ENCODE measurements around the gene SSTR5.

DNA sequence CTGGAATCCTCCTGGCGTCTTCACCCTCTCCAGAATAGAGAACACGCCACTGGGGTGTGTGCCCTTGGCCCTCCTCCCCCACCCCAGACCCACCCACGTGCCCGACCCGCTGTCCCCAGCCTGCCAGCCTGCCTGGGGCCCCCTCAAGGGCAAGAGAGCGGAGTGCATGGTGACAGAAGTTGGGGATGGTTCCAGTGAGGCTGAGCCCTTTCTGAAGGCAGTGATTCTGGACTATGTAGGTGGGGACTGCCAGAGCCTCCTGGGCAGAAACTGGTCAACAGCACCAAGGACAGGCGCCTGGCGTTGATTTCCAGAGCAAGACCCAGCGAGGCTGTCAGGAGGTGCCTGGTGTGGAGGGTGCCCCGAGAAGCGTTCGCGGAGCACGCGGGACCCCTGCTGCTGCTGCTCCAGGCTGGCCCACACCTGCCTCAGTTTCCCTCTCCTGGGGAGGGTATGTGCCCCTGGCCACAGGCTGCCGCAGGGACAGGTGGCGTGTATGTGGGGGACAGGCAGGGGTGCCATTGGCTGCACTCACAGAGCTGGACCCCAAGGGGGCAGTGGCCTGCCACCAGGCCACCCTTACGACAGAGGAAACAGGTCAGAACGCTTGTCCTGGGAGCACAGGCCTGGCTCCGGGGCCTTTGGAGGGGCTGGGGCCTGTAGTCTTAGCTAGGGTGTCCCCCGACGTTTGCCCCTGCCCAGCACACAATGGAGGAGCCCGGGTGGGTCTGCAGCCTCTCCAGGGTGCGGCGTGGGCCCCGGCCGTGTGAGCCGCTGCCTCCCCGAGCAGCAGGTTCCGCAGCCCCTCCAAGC lies 1.2 kb downstream of the SSTR5 start:
- TF ChIP-seq NR2F2 (IDR thresholded peaks at IDR 0.05): no peak
- no peak for TF ChIP-seq ZBTB33 (IDR thresholded peaks at IDR 0.05)

Data from liver (tissue), 2 donors.